ENCODE results near the gene NMNAT3. TPM values are rescaled to one million over a fixed set of nuclear protein-coding genes. Genes with fewer than 3 reads are reported as not detected.

NMNAT3 gene
- 4.6 TPM for total RNA-seq
- long read RNA-seq, transcript NMNAT3-201 (6 exons, 1,569 nt) = major isoform, 5 of 22 reads
- long read RNA-seq, partial matches to known transcripts = 1 of 22 reads
- long read RNA-seq, other reads (novel, unspliced or antisense) = 12 of 22 reads

DNA sequence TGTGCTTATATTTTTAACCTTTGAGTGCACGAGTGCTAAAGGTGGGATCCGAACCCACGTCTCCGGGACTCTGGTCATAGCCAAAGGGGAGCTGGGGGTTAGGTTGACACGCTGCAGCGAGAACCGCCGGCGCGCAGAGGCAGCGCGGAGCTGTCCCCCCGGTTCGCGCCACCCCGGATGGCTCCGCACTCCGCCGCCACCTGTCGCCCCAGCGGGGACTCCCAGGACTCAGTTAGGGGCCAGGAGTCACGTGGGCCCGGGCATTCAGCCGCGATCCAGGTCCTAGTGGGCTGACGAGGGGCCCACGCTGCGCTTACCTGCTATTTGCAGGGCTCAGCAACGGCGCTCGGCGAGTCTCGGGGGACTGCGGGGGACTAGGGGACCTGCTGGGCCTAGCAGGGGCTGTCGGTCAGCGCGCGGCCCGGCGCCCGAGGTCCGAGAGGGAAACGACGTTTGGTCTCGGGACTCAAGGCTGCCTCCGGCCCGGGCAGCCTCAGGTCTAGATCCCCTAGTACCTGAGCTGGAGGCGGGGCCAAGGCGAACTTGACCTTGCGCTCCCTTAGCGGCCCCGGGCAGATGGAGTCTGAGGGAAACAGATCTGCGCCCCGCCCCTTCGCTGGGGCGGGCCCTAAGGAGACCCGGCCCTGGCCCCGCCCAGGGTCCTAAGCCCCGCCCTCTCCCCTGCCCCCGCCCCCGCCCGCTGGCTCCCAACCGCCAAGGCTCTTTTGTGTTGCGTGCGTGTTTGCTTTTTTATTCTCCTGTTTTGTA, at the start of gene NMNAT3:
Gene NMNAT3, minus strand, starts transcription at position 585 of the 768 bp plus-strand sequence. CDS start 50,248 bp downstream, outside the sequence.
- DNase-seq (ENCODE audit: low spot score) = peak; percentile 92

DNA sequence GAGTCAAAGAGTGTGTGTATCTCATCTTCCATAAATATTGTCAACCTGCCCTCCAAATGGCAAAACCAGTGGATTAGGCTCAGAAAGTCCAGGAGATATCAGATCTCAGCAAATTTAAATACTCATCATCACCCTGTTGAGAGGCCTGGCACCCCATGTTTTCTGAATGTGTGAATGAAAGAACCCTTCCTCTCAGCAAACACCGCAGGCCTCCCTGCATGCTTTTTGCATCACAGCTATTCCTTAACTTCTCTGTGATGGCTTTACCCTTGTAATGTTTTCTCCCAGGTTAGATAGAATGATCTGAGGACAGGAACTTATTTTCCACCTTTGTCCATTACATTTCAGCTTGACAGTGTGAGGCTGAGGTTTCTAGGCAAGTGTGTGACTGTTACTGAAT, 43.6 kb upstream of the NMNAT3 start:
- no peak for DNase-seq (ENCODE audit: low spot score)

DNA sequence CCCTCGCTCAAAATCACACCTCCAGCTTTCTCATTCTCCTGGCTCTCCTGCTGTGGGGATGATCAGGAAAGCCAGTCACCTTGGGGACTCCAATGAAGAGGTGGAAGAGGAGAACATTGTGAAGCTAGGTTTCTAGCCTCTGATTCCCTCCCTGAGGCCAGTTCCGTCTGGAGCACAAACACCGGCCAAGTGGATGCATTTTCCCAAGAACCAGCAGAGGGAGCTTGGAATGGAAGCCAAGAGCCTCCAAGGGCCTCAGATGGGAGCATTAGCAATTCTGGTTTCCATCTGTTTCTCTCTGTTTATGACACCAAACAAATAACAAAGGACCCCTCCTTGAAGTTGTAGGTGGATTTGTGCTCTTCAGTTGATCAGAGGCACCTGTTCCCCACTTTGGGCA, 40.6 kb upstream of the NMNAT3 start:
- no peak for DNase-seq (ENCODE audit: low spot score)

DNA sequence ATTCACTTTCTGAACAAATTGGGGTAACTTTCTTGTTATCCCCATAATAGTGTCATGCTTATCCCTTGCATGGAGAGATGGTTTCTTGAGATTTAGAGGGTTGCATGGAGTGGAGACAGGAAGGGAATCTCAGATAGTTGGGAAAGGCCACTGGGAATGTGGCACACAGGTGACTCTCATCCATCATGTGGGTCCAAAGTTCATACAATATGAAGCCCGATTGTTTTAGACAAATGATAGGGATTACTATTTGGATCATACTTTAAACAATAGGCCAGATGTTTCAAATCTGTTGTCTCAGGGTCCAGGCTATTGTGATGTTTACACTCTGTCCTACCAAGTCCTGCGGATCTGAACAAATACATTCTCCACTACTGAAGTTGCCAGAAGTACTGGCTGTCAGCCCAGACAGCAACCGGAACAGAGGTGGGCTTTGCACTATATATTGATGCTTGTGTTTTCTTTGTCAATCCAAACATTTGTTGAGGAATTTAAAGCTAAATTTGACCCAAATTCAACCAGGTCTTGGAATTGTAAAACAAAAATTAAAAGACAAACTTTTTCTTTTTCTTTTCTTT, 39.2 kb upstream of the NMNAT3 start:
- DNase-seq (ENCODE audit: low spot score) = no peak

DNA sequence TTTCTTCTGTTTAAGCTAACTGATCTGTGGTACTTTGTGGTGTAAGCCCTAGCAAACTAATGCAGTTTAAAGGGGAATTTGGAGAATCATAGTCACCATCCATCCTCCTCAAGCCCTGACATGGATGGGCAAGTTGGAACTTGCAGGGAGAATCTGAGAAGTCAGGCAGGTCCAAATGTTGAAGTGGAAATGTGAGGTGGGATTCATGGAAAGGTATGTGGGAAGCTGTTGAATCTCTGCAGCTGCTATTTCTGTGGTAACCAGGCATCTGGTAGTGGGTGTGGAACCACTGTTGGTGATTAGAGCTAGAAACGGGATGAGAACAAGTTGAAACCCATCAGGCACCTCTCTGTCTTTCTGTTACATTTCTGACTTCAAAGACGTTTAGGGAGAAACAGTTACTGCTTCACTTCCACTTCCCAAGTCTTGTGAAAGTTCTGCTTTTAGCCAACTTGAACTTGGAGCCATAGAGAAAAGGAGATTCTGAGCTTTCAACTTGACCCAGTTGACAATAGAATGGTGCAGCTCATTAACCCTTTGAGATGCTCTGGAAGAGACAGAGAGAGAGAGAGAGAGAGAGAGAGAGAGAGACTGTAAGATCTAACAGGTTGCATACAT, 38.1 kb upstream of the NMNAT3 start:
- DNase-seq (ENCODE audit: low spot score) = no peak

DNA sequence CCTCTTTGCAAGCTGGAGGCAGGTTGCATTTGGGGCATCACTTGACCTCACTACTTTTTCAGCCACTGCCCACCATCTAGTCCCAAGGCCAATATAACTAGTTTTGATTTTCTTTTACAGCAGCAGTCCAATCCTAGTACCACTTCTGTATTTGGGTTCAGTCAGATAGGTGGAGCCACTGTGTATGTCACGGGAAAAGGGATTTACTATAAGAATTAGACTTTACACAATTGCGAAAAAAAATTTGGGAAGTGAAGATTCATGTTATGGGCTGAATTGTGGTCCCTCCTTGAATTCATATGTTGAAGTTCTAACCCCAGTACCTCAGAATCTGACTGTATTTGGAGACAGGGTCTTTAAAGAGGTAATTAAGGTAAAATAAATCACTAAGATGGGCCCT, 37.4 kb upstream of the NMNAT3 start:
- no peak for DNase-seq (ENCODE audit: low spot score)

DNA sequence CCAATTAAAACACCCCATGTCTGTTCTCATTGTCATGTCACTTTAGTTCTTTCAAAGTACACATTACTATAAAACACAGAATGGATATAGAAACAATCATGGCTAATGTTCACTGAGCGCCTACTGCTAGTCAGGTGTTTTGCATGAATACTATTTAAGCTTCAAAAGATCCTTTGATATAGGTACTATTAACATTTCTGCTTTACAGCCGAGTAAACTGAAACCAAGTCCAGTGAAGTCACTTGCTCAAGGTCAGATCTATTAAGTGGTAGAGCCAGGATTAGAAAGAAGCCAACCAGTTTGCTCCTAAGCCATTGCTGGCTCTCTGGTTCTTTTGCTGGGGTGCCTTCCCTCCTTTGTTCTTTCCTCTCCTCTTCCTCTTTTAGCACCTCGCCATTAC, 32.4 kb upstream of the NMNAT3 start:
- no peak for DNase-seq (ENCODE audit: low spot score)

DNA sequence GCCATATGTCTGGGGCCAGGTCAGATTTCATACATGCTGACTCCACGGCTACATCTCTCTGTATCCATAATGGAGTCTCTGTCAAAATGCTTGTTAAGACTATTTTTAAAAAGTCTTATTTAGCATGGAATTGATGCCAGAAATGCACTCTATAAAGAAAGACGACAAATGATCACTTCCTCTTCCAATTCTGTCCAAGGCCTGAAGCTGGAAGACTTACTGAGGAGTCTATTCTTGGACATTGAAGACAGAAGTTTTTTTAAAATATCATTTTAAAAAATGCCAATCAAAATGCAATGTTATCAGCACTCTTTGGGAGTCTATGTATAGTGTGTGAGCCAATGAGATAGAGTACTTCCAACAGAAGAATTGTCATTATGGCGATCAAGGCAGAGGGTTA, 27.9 kb upstream of the NMNAT3 start:
- DNase-seq (ENCODE audit: low spot score) = no peak

DNA sequence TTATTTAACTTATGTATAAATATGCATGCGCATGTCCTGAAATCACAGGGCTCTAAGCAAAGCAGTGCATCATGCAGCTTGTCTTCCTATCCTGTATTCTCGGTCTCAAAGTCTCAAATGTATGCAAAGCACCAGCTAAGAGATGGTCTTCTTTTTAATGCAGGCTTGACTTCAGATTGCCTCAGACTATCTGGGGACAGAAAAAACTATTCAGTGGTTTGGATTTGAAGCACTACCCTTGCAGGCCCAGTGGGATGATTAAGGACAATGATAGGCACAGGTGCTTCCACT, 18.5 kb upstream of the NMNAT3 start:
- DNase-seq (ENCODE audit: low spot score) = no peak

DNA sequence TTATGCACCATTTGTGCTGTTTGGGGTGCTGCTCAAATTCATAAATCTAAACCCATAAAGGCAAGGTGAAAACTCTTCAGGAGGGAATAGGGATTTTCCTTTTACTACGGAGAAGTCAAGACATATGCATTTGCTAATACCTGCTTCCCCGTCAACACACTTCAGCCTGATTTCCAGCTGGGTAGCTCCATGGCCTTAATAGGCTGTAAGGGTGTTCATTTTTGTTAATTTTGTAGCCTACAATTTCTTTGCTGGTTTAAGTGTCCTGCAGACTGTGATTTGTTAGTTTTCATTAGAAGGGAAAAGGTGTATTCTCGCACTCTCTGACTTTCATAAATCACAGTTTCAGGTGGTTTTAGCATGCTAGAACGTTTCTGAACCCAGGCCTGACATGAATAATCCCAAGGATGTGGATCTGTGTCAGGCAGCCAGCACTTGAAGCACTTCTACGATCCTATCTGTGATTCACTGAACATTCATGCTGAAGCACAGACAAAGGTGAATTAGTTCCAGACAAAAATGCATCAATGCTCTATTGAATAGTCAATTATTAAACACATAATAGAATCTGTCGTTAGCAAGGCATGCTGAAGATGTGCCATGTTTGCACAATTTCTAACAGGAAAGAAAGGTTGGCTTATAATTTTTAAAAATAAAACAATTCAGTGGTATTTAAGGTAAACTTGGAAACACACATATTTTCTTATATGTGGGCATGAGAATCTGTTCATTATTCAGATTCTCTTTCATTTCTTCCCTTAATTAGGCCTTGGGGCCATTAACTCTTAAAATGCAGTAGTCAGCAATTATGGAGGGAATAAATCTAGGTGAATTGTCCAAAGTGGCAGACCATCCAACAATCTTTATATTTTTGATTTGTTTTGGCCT, 17.9 kb upstream of the NMNAT3 start:
- DNase-seq (ENCODE audit: low spot score) = no peak

DNA sequence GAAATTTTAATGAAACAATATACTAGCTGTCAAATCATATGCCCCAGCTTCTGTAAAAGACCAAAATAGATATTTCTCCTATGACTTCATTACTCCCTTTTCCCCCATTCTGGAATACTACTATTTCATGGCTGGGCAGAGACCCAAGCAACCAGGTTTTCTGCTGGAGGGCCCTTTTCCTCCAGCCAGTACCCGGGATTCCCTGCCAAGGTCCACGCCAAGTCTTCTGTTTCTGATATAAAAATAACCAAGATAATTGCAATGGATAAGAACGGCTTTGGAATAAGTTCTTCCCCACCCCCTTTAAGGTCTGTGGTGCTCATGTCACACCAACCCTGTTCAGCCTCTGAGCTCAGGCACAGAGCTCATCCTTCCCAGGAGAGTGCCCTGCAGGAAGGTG, 17.2 kb upstream of the NMNAT3 start:
- DNase-seq (ENCODE audit: low spot score) = no peak

DNA sequence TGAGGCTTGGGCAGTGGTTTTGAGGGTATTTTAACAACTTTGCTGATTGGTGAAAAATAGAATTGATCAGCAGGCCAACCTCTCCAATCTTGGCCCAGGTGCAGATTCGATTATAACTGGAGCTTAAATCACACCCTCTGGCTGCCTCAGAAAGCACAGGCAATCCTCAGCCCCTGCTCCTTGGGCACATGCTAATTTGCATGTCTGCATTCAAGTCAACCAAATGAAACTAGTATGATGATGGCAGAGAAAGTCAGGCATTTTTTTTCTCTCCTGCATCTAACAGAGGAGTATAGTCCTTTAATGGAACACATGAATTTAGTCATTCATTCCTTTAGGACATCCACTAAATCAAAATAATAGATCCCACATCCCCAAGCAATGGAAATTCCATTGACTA, 16.8 kb upstream of the NMNAT3 start:
- DNase-seq (ENCODE audit: low spot score) = no peak

DNA sequence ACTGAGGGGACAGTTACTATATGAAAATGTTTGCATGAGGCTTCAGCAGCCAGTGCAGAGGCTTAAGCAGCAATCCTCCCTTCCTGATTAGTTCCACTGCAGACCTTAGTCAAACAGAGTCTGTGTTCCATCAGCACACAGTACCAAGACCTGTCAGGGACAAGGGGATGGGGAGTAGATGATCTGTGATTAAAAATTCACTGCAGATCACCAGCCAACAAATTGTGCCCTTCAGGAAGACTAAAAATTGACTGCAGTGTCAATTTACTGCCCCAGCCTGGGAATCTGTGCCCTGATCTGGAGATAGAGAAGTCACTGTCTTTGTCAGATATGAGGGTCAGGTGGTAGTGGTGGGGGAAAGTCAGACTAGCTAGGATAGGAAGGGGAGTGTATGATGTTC, 13.8 kb upstream of the NMNAT3 start:
- no peak for DNase-seq (ENCODE audit: low spot score)

DNA sequence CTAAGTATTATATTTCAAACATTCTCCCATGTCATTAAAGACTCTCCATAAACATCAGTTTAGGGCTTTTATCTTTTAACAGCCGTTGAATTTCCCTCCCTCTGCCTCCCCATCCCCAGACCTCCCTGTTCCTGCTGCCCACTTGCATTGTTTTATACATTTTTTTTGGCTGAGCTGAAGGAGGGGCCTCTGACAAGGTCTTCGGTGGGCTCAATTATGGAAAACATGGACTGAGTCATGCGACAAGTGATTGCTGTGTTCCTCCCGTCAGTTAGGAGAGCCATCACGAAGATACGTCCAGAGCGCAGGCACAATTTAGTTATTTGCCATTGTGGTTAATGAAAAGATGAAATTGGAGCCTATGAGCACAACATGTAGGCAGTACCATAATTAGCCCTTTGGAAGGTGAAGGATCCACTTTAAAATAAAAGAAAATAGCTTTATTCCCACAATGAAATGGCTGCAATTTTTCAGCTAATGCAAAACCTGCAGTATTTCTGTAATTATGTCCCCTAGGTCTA, 12.0 kb upstream of the NMNAT3 start:
- no peak for DNase-seq (ENCODE audit: low spot score)

DNA sequence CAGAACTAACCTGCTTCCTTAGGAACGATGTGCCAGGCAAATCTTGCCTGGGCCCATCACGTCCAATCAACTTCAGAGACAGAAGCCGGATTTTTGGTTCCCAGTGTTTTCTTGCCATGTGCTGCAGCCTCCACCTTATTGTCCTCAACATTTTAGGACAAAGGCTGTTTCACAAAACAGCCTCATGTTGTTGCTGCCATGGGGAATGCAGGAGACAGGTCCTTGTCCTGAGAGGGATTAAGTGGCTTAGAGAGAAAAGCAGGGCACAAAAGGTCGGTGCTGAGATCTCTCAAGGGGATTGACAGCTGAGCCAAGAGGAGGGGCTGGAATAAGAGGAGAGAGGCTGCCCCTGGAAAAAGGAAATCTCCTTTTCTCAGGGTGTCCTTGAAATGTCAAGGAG, 11.3 kb upstream of the NMNAT3 start:
- no peak for DNase-seq (ENCODE audit: low spot score)

DNA sequence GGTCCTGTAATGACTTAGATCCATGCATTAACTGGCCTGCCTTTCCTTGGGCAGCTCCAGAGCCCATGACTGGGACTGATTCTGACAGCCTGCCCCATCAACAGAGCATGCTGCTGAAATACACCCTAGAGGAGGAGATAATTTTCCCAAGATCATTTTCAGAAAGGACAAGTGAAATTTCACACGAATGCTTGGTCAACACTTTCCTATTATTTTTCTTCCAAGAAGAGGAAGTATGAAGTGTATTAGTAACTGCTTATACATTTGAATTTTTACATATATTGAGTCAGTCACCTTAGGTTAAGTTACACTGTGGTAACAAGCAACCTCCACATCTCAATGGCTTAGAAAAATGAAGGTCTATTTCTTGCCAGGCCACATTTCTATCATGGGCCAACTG, 9.7 kb upstream of the NMNAT3 start:
- no peak for DNase-seq (ENCODE audit: low spot score)

DNA sequence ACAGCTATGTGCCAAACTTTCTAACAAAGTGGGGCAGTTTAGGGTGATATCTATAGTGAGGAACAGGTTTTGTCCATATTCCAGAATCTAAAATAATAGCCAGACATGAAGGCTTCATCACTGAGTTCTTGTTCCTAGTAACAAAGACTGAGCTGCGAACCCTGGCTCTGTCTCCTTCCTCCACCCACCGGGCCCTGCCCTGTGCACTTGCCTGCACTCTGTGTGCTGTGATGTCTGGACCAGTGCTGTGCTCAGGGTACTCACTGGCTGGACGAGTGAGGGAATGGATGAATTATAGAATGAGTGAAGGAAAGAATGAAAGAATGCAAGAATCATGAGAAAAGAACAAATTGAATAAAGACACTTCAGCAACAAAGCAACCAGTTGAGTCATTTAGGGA, 8.9 kb upstream of the NMNAT3 start:
- no peak for DNase-seq (ENCODE audit: low spot score)

DNA sequence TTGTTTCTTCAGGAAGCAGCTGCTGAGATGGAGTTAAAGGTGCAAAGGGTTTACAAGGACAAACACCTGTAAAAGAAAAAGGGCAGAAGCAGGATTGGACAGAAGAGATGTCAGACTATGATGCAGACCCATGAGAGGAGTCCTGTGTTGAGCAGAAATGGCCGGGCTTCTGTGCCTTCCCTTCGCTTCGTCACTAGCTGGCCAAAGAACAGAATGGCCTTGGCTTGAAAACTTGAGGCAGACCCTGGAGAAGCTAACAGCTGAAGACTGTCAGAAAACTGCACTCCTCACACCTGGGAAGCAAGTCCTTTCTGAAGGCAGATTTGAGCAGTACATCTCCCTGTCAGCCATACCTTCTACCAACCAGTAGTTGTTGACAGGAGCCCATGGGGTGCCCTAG, 8.4 kb upstream of the NMNAT3 start:
- no peak for DNase-seq (ENCODE audit: low spot score)

DNA sequence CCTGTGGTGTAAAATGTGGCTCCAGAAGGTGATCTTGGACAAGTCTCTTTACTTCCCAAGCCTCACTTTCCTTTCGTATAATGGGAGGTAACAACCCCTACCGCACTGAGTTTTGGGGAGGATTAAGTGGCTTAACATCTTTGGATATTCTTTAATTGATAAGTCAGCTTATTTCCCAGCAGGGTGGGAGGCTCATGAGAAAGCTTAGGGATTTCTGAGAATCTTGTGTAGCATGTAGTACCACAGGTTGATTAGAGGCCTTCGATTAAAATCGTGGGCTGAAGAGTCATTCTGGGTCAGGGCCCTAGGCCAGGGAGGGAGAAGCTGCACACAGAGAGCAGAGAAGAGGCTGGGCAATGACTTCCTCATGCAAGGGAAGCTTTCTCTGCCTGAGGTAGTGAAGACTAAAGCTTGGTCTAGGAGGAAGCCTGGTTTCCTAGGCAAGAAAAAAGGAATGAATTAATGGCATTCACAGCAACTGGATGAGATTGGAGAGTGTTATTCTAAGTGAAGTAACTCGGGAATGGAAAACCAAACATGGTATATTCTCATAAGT, 1.5 kb upstream of the NMNAT3 start:
- DNase-seq (ENCODE audit: low spot score) = no peak

DNA sequence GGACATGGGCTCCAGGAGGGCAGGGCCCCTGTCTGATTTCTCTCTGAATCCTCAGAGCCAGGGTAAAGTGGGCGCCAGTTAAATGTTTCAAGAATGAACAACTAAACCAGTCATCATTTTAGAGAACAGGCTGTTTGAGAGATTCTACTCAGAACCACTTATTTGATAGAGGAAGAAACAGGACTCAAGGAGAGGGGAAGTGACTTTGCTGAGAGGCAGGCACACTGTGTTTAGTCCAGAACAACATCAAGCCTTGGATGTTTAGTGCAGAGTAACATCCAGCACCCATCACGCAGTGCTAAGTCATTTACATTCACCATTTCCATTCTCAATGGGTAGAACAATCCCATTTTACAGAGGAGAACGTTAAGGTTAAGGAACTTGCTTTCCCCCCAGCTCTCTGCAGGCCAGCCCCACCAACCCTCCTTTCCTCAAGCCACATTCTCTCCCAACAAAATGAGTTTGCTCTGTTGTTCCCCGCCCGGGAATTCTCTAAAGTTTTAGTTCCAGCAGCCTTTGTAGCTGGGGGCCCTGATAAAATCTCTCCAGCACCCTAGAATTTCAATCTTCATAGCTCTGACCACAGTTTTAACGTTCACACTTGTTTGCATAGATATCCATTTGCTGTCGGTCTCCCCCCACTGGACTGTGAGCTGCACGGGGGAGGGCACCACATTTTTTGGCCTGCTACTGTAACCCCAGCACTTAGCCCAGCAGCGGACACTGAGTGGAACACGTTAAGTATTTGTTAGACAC, 962 bp downstream of the NMNAT3 start:
- no peak for DNase-seq (ENCODE audit: low spot score)

All from mesenteric fat pad (tissue), 1 donor.